ENCODE measurements around the gene CKAP2. TPM values are rescaled to one million over a fixed set of nuclear protein-coding genes. Genes with fewer than 3 reads are reported as not detected.
"Not testable (repeated sequence)": the region's sequence is repeated elsewhere in the genome, so short reads cannot be mapped to it uniquely, and the experiment has no call there.

CKAP2 gene
- polyA plus RNA-seq, 1 donor: 26.2 TPM

- DNase-seq: no peak
Observed at GRCh38 chr13:52454459-52454819, 839 bp upstream of the CKAP2 start.

DNA sequence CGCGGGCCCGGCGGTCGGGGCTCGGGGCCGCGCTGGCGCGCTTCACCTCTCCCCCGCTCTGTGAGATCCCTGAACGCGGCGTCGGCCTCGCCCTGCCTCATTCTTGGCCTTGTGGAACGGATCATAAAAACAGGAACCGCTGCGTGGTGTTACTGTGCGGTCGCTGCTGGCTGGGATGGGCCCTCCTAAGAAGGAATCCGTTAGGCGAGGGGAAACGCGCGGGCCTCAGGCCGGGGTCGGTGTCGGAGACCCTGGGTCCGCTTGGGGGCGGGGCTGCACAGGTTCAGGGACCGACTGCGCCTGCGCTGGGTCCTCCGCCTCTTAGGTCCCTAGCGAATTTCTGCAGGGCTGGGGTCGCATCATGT lies 381 bp downstream of the CKAP2 start:
- peak; percentile 80 for DNase-seq

GRCh38 chr13:52459668-52460067 lies 4.4 kb downstream of the CKAP2 start:
- DNase-seq: no peak

DNA sequence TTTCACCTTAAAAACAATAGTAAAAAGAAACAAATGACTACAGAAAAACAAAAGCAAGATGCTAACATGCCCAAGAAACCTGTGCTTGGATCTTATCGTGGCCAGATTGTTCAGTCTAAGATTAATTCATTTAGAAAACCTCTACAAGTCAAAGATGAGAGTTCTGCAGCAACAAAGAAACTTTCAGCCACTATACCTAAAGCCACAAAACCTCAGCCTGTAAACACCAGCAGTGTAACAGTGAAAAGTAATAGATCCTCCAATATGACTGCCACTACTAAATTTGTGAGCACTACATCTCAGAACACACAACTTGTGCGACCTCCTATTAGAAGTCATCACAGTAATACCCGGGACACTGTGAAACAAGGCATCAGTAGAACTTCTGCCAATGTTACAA lies 6.0 kb downstream of the CKAP2 start:
- no peak for DNase-seq

DNA sequence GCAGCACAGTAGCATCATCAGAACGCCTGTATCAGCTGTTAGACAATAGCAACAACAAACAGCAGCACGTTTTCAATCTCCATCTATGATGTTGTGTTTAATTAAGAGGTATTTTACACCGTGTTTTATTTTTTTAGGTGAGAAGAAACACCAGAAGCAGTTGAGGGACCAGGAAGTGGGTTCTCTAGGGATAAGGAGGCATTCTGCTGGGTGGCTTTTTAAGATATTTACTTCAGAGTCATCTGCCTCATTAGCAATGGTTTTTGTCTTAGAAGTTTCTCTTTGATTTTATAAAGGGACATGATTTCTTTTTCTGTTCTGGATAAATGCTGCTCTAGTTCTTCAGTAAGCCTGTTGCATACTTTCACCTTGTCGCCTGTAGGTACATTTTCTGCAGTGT lies 8.2 kb downstream of the CKAP2 start:
- DNase-seq: no peak

- DNase-seq: not testable (repeated sequence)
Observed at GRCh38 chr13:52468487-52468886, 13.2 kb downstream of the CKAP2 start.

GRCh38 chr13:52480677-52481428 lies 25.6 kb downstream of the CKAP2 start:
- DNase-seq: not testable (repeated sequence)

DNA sequence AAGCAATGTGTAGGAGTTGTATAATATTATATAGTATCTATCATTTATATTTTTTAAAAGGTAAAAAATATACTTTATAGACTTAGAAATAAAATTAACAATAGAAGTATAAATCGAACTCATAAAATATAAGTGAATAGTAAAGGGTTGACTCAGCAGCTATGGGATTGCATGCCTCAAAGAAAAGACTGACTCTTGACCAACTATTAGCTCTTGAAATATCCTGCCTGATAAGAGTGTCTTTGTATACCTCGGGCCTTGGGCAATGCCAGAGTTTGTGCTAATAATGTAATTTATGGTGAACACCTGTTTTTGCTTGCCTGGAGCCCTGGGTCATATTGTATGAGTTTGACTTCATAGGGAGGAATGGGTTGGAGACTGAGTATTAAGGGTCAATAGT lies 31.8 kb downstream of the CKAP2 start:
- DNase-seq: not testable (repeated sequence)

GRCh38 chr13:52488763-52489162 lies 33.5 kb downstream of the CKAP2 start:
- DNase-seq: not testable (repeated sequence)

GRCh38 chr13:52491015-52491414 lies 35.7 kb downstream of the CKAP2 start:
- not testable (repeated sequence) for DNase-seq

GRCh38 chr13:52494241-52494640 lies 39.0 kb downstream of the CKAP2 start:
- DNase-seq: not testable (repeated sequence)

DNA sequence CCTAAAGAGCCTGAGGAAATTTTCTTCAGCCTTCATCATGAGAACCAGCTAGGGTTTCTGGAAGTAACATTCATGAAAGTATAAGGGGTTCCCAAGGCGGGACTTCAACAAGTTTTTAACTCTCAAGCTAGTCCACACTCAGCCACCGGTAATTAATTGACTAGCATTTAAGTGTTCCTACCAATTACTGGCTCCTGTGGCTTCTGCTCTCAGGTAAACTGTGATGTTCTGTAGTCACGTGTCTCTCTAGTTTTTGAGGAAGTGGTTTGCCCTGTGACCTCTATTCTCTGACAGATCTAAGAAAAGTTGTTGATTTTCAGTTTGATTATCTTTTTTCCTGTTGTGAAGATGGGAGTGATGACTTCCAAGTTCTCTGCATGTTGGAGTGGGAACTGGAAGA lies 42.7 kb downstream of the CKAP2 start:
- DNase-seq: not testable (repeated sequence)

DNA sequence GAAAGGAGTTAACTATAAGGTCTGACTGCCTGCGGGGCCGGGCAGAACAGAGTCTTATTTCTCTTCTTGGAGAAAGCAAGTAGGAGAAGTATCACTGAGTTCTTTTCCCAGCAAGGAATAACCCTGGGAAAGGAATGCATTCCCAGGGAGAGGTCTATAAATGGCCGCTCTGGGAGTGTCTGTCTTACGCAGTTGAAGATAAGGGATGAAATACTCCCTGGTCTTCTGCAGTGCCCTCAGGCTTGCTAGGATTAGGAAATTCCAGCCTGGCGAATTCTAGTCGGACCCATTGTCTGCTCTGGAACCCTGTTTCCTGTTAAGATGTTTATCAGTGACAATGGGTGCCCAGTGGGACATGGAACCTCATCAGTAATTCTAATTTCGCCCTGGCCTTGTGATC lies 47.0 kb downstream of the CKAP2 start:
- DNase-seq: not testable (repeated sequence)

DNA sequence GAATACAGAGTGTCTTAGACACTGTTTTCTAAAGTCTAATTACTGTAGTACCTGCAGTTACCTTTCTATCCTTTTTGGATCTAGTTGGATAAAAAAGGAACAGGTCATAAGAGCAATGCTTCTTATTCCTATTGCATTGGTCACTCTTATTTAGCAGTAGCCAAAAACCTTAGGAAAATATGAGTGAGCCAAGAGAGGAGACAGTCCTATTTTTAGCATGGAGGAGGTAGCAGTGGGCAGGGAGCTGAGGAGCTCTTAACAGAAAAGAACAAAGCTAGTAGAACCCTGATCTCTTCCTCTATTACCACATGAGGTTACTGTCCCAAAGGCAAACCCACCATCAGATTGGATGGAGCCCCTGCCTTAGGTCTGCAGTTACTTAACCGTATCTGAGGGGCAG lies 50.6 kb downstream of the CKAP2 start:
- DNase-seq: not testable (repeated sequence)

DNA sequence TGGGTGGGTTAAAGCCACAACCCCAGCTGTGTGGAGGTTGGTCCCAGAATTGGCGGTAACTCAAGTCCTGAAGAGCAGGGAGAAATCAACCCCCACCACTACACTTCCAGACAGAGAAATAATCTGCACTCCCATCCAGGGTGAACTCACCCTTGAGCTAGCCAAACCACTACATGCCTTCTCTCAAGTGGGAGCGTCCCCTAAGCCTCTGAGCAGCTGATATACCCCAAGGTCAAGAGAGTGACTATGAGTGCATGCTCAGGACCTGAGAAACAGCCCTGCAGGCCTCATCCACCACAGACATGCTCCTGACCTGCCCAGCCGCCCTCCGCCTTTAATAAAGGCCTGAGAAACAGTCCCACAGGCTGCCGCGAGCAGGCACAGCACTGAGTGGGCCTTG lies 54.3 kb downstream of the CKAP2 start:
- DNase-seq: not testable (repeated sequence)

DNA sequence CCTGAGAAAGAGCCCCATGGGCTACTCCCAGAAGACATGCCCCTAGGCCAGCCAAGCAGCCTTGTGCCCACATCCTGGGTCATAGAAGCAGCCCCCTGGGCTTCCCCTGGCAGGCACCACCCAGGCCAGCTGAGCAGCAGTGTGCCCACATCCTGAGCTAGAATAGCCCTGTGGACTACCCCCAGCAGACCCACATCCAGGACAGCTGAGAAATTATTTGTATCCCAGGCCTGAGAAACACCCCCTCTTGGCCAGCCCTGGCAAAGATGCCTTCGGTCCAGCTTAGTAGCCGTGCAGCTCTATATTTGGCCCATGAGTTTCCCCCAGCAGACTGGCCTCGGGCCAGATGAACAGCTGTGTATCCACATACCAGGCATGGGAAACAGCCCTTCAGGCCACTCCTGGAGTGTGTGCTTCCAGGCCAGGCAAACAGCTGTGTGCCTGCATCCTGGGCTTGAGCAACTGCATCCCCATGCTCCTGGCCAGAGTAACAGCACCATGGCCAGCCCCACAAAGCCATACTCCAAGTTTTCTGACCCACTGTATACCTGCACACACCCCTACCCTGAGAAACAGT lies 55.0 kb downstream of the CKAP2 start:
- DNase-seq: not testable (repeated sequence)

DNA sequence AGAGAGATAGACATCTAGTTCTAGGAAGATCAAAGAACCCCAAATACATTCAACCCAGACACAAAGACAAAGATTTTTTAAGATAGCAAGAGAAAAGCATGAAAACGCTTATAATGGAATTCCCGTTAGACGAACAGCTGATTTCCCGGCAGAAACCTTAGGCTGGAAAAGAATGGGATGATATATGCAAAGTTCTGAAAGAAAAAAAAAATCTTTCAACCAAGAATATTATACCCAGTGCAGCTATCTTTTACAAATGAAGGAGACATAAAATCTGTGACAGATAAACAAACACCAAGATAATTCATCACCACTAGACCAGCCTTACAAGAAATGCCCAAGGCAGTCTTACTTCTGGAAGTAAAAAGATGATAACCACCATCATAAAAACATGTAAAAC lies 56.3 kb downstream of the CKAP2 start:
- DNase-seq: not testable (repeated sequence)

DNA sequence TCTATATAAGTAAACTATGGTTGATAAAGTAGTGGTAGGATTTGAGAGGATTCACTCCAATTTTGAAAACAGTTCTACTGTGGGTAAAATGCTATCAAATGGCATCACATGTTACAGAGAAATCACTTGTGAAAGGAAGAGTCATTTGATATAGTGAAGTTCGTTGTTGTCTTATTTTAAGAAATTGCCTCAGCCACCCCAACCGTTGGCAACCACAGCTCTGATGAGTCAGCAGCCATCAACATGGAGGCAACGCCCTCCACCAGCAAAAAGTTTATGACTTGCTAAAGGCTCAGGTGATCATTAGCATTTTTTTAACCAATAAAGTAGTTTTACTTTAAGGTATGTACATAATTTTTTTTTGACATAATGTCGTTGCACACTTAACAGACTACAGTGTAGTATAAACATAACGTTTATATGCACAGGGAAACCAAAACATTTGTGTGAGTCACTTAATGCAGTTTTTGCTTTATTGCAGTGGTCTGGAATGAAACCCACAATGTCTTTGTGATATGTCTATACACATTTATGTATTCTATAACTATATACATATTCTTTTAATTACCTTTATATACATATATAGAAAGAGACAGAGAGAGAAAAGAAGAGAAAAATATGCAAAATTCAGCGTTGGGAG lies 58.8 kb downstream of the CKAP2 start:
- DNase-seq: not testable (repeated sequence)

DNA sequence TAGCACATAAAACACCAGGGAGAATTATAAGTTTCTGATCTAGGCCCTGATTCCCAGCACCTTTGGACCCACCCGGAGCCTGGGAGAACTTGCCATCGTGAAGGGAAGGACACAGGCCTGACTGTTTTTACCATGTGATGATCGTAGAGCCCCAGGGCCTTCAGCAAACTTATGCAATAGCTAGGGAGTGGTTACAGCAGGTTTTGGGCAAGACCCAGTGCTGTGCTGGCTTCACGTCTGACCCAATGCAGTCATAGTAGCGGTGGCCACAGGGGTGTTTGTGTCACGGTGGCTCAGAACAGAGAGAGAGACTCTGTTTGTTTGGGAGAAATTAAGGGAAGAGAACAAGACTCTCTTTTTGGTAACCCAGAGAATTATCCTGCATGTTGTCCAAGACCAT lies 68.0 kb downstream of the CKAP2 start:
- DNase-seq: not testable (repeated sequence)

Other genes with a start within 250 kb of the CKAP2 start
- gene THSD1, start 49.3 kb upstream of the CKAP2 start, polyA plus RNA-seq (ENCODE audit: insufficient read length): 20.8 TPM
- 48.2 TPM for gene VPS36, start 4.8 kb upstream of the CKAP2 start, polyA plus RNA-seq (ENCODE audit: insufficient read length)
- 9.7 TPM for gene HNRNPA1L2, start 187.0 kb downstream of the CKAP2 start, polyA plus RNA-seq (ENCODE audit: insufficient read length)
- 40.0 TPM for gene SUGT1, start 197.4 kb downstream of the CKAP2 start, polyA plus RNA-seq (ENCODE audit: insufficient read length)